ENCODE measurements around the gene CYP2C9. TPM values are rescaled to one million over a fixed set of nuclear protein-coding genes. Genes with fewer than 3 reads are reported as not detected.
"Not testable (repeated sequence)": the region's sequence is repeated elsewhere in the genome, so short reads cannot be mapped to it uniquely, and the experiment has no call there.

CYP2C9 gene
- total and polyA plus RNA-seq, 2 donors (not counting 1 experiment from before 2014, with no cell fraction given): not detected

DNA sequence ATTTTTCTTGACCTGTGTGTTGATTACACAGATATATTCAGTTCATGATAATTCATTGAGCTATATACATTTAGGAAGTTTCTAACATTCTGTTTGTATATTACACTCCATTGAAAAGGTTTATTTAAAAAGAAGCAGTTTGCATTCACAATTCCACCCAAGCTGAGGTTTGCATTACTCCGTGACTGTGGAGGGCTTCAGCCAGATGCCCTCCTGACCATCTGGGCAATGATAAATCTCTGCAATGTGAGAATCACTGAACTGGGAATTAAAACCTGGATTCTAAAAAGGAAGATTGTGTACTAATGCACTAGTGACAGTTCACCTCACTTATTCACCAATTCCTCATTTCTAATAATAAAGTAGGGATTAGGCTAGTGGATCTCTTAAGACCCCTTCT lies 36.4 kb upstream of the CYP2C9 start:
- Histone ChIP-seq H3K36me3 (replicated peaks in 1 of 2; ENCODE audit: control extremely low read depth in 1 of 2, control insufficient read depth in 1 of 2, extremely low read depth in 1 of 2, insufficient read depth in 2 of 2, low read length in 1 of 2) (no peaks in the 10 kb centered on the region), H2AFZ (ENCODE audit: insufficient read depth, low read depth, low read length, poor library complexity, severe bottlenecking) (no peak overlapping the region), H3K9me3 (ENCODE audit: control extremely low read depth in 1 of 3, control insufficient read depth in 2 of 3, insufficient read depth in 1 of 3, low read length in 2 of 3) (peaks cover 0 to 2% (median 0%) of the 10 kb centered on the region in 3 donors), H3K27me3 (replicated peaks in 1 of 4; ENCODE audit: control extremely low read depth in 1 of 4, control insufficient read depth in 3 of 4, insufficient read depth in 4 of 4, low read length in 3 of 4) (no peaks in the 10 kb centered on the region), H4K20me1 (ENCODE audit: control insufficient read depth, insufficient read depth, low read length, poor library complexity, severe bottlenecking) (no peaks in the 10 kb centered on the region), H3K4me2 (replicated peaks; ENCODE audit: low read depth, low read length, poor library complexity, severe bottlenecking) (no peak overlapping the region), H3K9ac (ENCODE audit: low read length) (no peak overlapping the region), H3K27ac (ENCODE audit: low read length in 2 of 2) (no peak overlapping the region), H3K4me3 (ENCODE audit: control extremely low read depth in 1 of 5, extremely low read depth in 1 of 5, insufficient read depth in 1 of 5, low read depth in 2 of 5, low read length in 4 of 5) (no peak overlapping the region), H3K4me1 (ENCODE audit: control insufficient read depth in 2 of 2, insufficient read depth in 2 of 2, low read length in 2 of 2) (no peaks in the 10 kb centered on the region), H3K79me2 (ENCODE audit: control insufficient read depth, insufficient read depth, low read length) (no peaks in the 10 kb centered on the region)
- Mint-ChIP-seq H3K4me1 (no peaks in the 10 kb centered on the region), H3K9me3 (ENCODE audit: insufficient read depth) (peaks cover 4% of the 10 kb centered on the region), H3K27ac (no peak overlapping the region), H3K27me3 (no peaks in the 10 kb centered on the region), H3K4me3 (no peak overlapping the region)
- POLR2A ChIA-PET: no interaction called here
- intact Hi-C loops (cut with micrococcal nuclease): no loop called here
- no peak for TF ChIP-seq EZH2 (IDR thresholded peaks at IDR 0.05; ENCODE audit: borderline replicate concordance, insufficient read depth, low read depth, low read length, poor library complexity, severe bottlenecking)
- TF ChIP-seq, protein P1, sequence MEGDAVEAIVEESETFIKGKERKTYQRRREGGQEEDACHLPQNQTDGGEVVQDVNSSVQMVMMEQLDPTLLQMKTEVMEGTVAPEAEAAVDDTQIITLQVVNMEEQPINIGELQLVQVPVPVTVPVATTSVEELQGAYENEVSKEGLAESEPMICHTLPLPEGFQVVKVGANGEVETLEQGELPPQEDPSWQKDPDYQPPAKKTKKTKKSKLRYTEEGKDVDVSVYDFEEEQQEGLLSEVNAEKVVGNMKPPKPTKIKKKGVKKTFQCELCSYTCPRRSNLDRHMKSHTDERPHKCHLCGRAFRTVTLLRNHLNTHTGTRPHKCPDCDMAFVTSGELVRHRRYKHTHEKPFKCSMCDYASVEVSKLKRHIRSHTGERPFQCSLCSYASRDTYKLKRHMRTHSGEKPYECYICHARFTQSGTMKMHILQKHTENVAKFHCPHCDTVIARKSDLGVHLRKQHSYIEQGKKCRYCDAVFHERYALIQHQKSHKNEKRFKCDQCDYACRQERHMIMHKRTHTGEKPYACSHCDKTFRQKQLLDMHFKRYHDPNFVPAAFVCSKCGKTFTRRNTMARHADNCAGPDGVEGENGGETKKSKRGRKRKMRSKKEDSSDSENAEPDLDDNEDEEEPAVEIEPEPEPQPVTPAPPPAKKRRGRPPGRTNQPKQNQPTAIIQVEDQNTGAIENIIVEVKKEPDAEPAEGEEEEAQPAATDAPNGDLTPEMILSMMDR (IDR thresholded peaks at IDR 0.05): no peak
- ATAC-seq (ENCODE audit: low read depth): no peak
- 100% methylated on average over 1 of the region's 1 CpG for WGBS (ENCODE audit: insufficient coverage)
- CTCF ChIA-PET: no interaction called here
- no peak for DNase-seq

DNA sequence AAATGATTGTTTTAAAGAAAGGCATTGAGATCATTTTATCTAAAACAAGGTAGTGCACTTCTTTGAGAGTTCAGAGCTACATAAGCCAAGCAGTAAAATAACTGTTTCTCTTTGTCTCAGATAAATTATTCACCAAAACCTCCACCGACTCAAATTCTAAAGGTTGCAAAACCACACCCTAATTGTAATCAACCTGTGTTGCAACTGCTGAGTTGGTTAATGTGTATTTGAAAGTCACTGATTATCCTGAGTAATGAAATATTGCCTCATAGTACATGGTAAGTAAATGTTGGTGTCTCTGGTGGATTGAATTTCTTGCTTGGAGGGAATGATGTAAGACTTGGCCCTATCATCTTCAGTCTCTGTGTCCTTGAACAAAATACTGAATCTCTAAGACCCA lies 35.9 kb upstream of the CYP2C9 start:
- H3K36me3 ChIP-seq (replicated peaks in 1 of 2; ENCODE audit: control extremely low read depth in 1 of 2, control insufficient read depth in 1 of 2, extremely low read depth in 1 of 2, insufficient read depth in 2 of 2, low read length in 1 of 2): no peaks in the 10 kb centered on the region
- CTCF ChIA-PET: no interaction called here
- H3K9ac ChIP-seq (ENCODE audit: low read length): no peak overlapping the region
- no peak overlapping the region for H3K4me2 ChIP-seq (replicated peaks; ENCODE audit: low read depth, low read length, poor library complexity, severe bottlenecking)
- no peaks in the 10 kb centered on the region for H3K79me2 ChIP-seq (ENCODE audit: control insufficient read depth, insufficient read depth, low read length)
- intact Hi-C loops (cut with micrococcal nuclease): no loop called here
- POLR2A ChIA-PET: no interaction called here
- H3K4me1 ChIP-seq (ENCODE audit: control insufficient read depth in 2 of 2, insufficient read depth in 2 of 2, low read length in 2 of 2): no peaks in the 10 kb centered on the region
- Mint-ChIP-seq H3K27me3 (no peaks in the 10 kb centered on the region), H3K27ac (no peak overlapping the region), H3K9me3 (ENCODE audit: insufficient read depth) (peaks cover 4% of the 10 kb centered on the region), H3K4me1 (no peaks in the 10 kb centered on the region), H3K4me3 (no peak overlapping the region)
- H2AFZ ChIP-seq (ENCODE audit: insufficient read depth, low read depth, low read length, poor library complexity, severe bottlenecking): no peak overlapping the region
- peaks cover 0 to 2% (median 0%) of the 10 kb centered on the region in 3 donors for H3K9me3 ChIP-seq (ENCODE audit: control extremely low read depth in 1 of 3, control insufficient read depth in 2 of 3, insufficient read depth in 1 of 3, low read length in 2 of 3)
- H3K4me3 ChIP-seq (ENCODE audit: control extremely low read depth in 1 of 5, extremely low read depth in 1 of 5, insufficient read depth in 1 of 5, low read depth in 2 of 5, low read length in 4 of 5): no peak overlapping the region
- H3K27me3 ChIP-seq (replicated peaks in 1 of 4; ENCODE audit: control extremely low read depth in 1 of 4, control insufficient read depth in 3 of 4, insufficient read depth in 4 of 4, low read length in 3 of 4): no peaks in the 10 kb centered on the region
- no CpG with 5 or more reads among the region's 1 CpG for WGBS (ENCODE audit: insufficient coverage)
- no peak for TF ChIP-seq EZH2 (IDR thresholded peaks at IDR 0.05; ENCODE audit: borderline replicate concordance, insufficient read depth, low read depth, low read length, poor library complexity, severe bottlenecking)
- TF ChIP-seq, protein P1 (IDR thresholded peaks at IDR 0.05): no peak
- DNase-seq (no peak), ATAC-seq (ENCODE audit: low read depth) (no peak)
- no peak overlapping the region for H3K27ac ChIP-seq (ENCODE audit: low read length in 2 of 2)
- no peaks in the 10 kb centered on the region for H4K20me1 ChIP-seq (ENCODE audit: control insufficient read depth, insufficient read depth, low read length, poor library complexity, severe bottlenecking)

DNA sequence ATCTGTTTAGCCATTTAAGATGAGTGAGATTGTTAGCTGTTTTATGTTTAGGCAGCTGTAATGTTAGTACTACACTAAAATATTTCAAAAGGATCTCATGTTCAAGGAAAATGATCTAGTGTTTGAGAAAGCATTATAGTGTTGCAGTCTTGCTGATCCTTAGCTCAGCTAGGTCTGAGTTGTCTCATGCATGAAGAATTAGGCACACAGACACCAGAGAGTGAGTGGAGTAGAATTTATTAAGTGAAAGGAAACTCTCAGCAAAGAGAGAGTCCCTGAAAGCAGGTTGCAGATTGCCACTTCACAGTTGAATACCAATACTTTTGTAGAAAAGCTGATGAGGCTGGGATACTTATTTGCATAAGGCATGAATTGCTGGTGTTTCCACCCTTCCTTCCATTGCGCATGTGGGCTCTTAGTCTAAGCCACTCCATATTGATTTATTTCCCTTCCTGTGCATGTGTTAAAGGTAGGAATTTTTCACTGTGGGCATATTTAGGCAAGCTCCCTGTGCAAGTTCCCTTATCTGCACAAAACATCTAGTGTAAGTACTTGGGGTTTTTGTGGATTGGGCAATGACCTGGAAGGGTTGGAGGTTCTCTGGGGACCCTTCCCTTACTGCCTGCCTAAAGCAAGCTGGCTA lies 33.8 kb upstream of the CYP2C9 start:
- H3K4me1 Mint-ChIP-seq; H3K4me1 ChIP-seq (ENCODE audit: control insufficient read depth in 2 of 2, insufficient read depth in 2 of 2, low read length in 2 of 2); CTCF ChIA-PET; H3K4me3 ChIP-seq (ENCODE audit: control extremely low read depth in 1 of 5, extremely low read depth in 1 of 5, insufficient read depth in 1 of 5, low read depth in 2 of 5, low read length in 4 of 5); ATAC-seq (ENCODE audit: low read depth); H3K9ac ChIP-seq (ENCODE audit: low read length); H3K9me3 ChIP-seq (ENCODE audit: control extremely low read depth in 1 of 3, control insufficient read depth in 2 of 3, insufficient read depth in 1 of 3, low read length in 2 of 3); POLR2A ChIA-PET; H3K27ac Mint-ChIP-seq; intact Hi-C loops (cut with micrococcal nuclease); H3K4me2 ChIP-seq (replicated peaks; ENCODE audit: low read depth, low read length, poor library complexity, severe bottlenecking); H3K27me3 ChIP-seq (replicated peaks in 1 of 4; ENCODE audit: control extremely low read depth in 1 of 4, control insufficient read depth in 3 of 4, insufficient read depth in 4 of 4, low read length in 3 of 4); H3K4me3 Mint-ChIP-seq; DNase-seq; H3K9me3 Mint-ChIP-seq (ENCODE audit: insufficient read depth); H3K27ac ChIP-seq (ENCODE audit: low read length in 2 of 2); H2AFZ ChIP-seq (ENCODE audit: insufficient read depth, low read depth, low read length, poor library complexity, severe bottlenecking); H3K36me3 ChIP-seq (replicated peaks in 1 of 2; ENCODE audit: control extremely low read depth in 1 of 2, control insufficient read depth in 1 of 2, extremely low read depth in 1 of 2, insufficient read depth in 2 of 2, low read length in 1 of 2); H4K20me1 ChIP-seq (ENCODE audit: control insufficient read depth, insufficient read depth, low read length, poor library complexity, severe bottlenecking); H3K27me3 Mint-ChIP-seq; H3K79me2 ChIP-seq (ENCODE audit: control insufficient read depth, insufficient read depth, low read length): not testable (repeated sequence)
- no CpG with 5 or more reads among the region's 1 CpG for WGBS (ENCODE audit: insufficient coverage)
